K562 (cell line): ENCODE data around the gene TPD52L2. TPM values are rescaled to one million over a fixed set of nuclear protein-coding genes. Genes with fewer than 3 reads are reported as not detected.

Experiments used
- ATAC-seq: fragments of 200-7000 bp; cut with Tn5 transposase; 3 replicates; pipeline ENCODE4 v1.9.1; 2020; ENCODE audit warnings: moderate library complexity
- BruUV-seq: library from RNA; stranded (reverse); fragments of 400-500 nt; replicated peaks from 2 replicates; lab custom pipeline; 2021; lab: Mats Ljungman, UMichigan
- CTCF ChIA-PET: fragments of 300-600 bp; formaldehyde crosslinking; extraction: SDS; loops from one replicate; lab custom pipeline; 2021; ENCODE audit warnings: low intra/inter-chr PET ratio; lab: Yijun Ruan, JAX
- POLR2A ChIA-PET: fragments of 300-600, 350-650 bp; sonication (Branson Sonifier 250); formaldehyde crosslinking; extraction: SDS; loops from one replicate; lab custom pipeline; 2021; ENCODE audit warnings: antibody characterized with exemption, inconsistent platforms; lab: Yijun Ruan, JAX
- DNase-seq, 4 experiments: peaks; one replicate each; pipeline versions ENCODE4 v3.0.0 to v3.0.0-alpha.2; 2011 to 2018; ENCODE audit warnings: low spot score in 3 of 4, mixed read lengths in 3 of 4; ENCODE audit errors: extremely low read depth in 1 of 4
- FAIRE-seq: peaks from 2 replicates; lab custom pipeline; 2011; peaks lifted over from hg19 to GRCh38; lab: Jason Lieb, UNC
- H2AFZ ChIP-seq: 2 replicates; pipeline ENCODE4 v1.6.0; 2011; ENCODE audit warnings: low read depth, low read length, control low read depth, inconsistent platforms
- H3K27ac ChIP-seq: fragments of 200-600 bp; 3 replicates; pipeline ENCODE4 v1.8.0; 2011; ENCODE audit warnings: low read depth, mild to moderate bottlenecking, control low read depth, inconsistent platforms, low read length, moderate library complexity, mixed read lengths; ENCODE audit errors: extremely low read depth
- H3K27me3 ChIP-seq, 2 experiments: fragments of 300-600 bp in 1 of 2; 2 replicates in 1 of 2; 3 replicates in 1 of 2; pipeline versions ENCODE4 v1.6.0 to v1.8.0; 2011; ENCODE audit warnings: inconsistent platforms in 2 of 2, low read length in 2 of 2, mild to moderate bottlenecking in 1 of 2, mixed read lengths in 1 of 2, moderate library complexity in 1 of 2; ENCODE audit not compliant: control insufficient read depth in 2 of 2, insufficient read depth in 2 of 2
- H3K36me3 ChIP-seq: fragments of 300-600 bp; 3 replicates; pipeline ENCODE4 v1.8.0; 2011; ENCODE audit warnings: mild to moderate bottlenecking, low read length, inconsistent platforms; ENCODE audit not compliant: control insufficient read depth, insufficient read depth
- H3K4me1 ChIP-seq, 2 experiments: fragments of 200-600 bp in 1 of 2; replicated peaks in 1 of 2; 2 replicates in 1 of 2; 3 replicates in 1 of 2; pipeline versions ENCODE4 v1.5.1 to v1.8.0; 2011; ENCODE audit warnings: inconsistent platforms in 2 of 2, low read length in 2 of 2, mild to moderate bottlenecking in 1 of 2, mixed read lengths in 1 of 2, moderate library complexity in 1 of 2; ENCODE audit not compliant: control insufficient read depth in 2 of 2, insufficient read depth in 2 of 2
- H3K4me2 ChIP-seq: 2 replicates; pipeline ENCODE4 v1.6.1; 2011; ENCODE audit warnings: low read length, control low read depth, inconsistent platforms, mixed read lengths; ENCODE audit not compliant: insufficient read depth
- H3K4me3 ChIP-seq: fragments of 200-600 bp; sonication (generic), shearing (Covaris generic); 2 replicates; pipeline ENCODE4 v1.5.1; 2016; ENCODE audit warnings: control low read depth, inconsistent platforms
- H3K79me2 ChIP-seq: fragments of 200-600 bp; 3 replicates; pipeline ENCODE4 v1.8.0; 2011; ENCODE audit warnings: low read length, inconsistent platforms; ENCODE audit not compliant: control insufficient read depth, insufficient read depth
- H3K9ac ChIP-seq, 2 experiments: 2 replicates each; pipeline versions ENCODE4 v1.6.0 to v1.6.1; 2011; ENCODE audit warnings: low read depth in 2 of 2, low read length in 2 of 2, control low read depth in 1 of 2, inconsistent platforms in 1 of 2, mild to moderate bottlenecking in 1 of 2, mixed read lengths in 1 of 2; ENCODE audit not compliant: insufficient read depth in 1 of 2
- H3K9me1 ChIP-seq: one replicate; pipeline ENCODE4 v1.6.0; 2011; ENCODE audit warnings: inconsistent platforms, mild to moderate bottlenecking, low read length, moderate library complexity; ENCODE audit not compliant: control insufficient read depth, insufficient read depth
- H3K9me3 ChIP-seq: replicated peaks from 2 replicates; pipeline ENCODE4 v1.5.1; 2011; ENCODE audit warnings: low read depth, low read length, inconsistent platforms; ENCODE audit not compliant: control insufficient read depth, insufficient read depth
- H4K20me1 ChIP-seq: replicated peaks from 2 replicates; pipeline ENCODE4 v1.6.1; 2011; ENCODE audit warnings: low read length, inconsistent platforms, mixed read lengths; ENCODE audit not compliant: control insufficient read depth, insufficient read depth
- BRD4 ChIP-seq: fragments of 200-600 bp; sonication (generic); IDR thresholded peaks from 2 replicates; pipeline ENCODE4 v1.6.1; 2017; ENCODE audit warnings: inconsistent platforms
- CBFB ChIP-seq: sonication (generic); formaldehyde crosslinking; IDR thresholded peaks from 2 replicates; pipeline ENCODE4 v1.4.0; 2020; ENCODE audit warnings: mild to moderate bottlenecking, missing genetic modification reagents
- HDAC2 ChIP-seq: fragments of 450-650 bp; IDR thresholded peaks from 2 replicates; pipeline ENCODE4 v1.6.1; 2016; ENCODE audit warnings: mild to moderate bottlenecking
- HDAC3 ChIP-seq: fragments of 450-650 bp; IDR thresholded peaks from 2 replicates; pipeline ENCODE4 v1.6.1; 2018; ENCODE audit warnings: borderline replicate concordance, mild to moderate bottlenecking, moderate library complexity; ENCODE audit not compliant: partially characterized antibody
- KLF1 ChIP-seq: fragments of 450-650 bp; IDR thresholded peaks from 2 replicates; pipeline ENCODE4 v1.6.1; 2016; ENCODE audit warnings: missing genetic modification characterization, missing compliant biosample characterization
- KLF13 ChIP-seq: fragments of 450-650 bp; IDR thresholded peaks from 2 replicates; pipeline ENCODE4 v1.6.1; 2016; ENCODE audit warnings: missing genetic modification characterization, low read depth, mild to moderate bottlenecking, missing compliant biosample characterization, moderate library complexity, borderline replicate concordance
- MCM7 ChIP-seq, 2 experiments: fragments of 450-650 bp; IDR thresholded peaks; 2 replicates each; pipeline ENCODE4 v1.6.1; 2016 to 2018
- NBN ChIP-seq: fragments of 450-650 bp; IDR thresholded peaks from 2 replicates; pipeline ENCODE4 v1.6.1; 2016; ENCODE audit warnings: low read depth, mild to moderate bottlenecking
- NFE2L1 ChIP-seq: fragments of 450-650 bp; IDR thresholded peaks from 2 replicates; pipeline ENCODE4 v1.6.1; 2016; ENCODE audit warnings: missing genetic modification characterization, low read depth, mild to moderate bottlenecking, missing compliant biosample characterization, moderate library complexity, borderline replicate concordance
- PHB ChIP-seq: fragments of 250-450 bp; sonication (Bioruptor Pico); IDR thresholded peaks from 2 replicates; pipeline ENCODE4 v1.5.0; 2021
- PHF21A ChIP-seq: fragments of 450-650 bp; IDR thresholded peaks from 2 replicates; pipeline ENCODE4 v1.6.1; 2017; ENCODE audit warnings: low read depth, borderline replicate concordance
- RBM15 ChIP-seq: fragments of 200-400 bp; formaldehyde crosslinking; IDR thresholded peaks from 2 replicates; pipeline ENCODE4 v1.6.1; 2018; ENCODE audit warnings: mild to moderate bottlenecking, low read length, moderate library complexity; ENCODE audit not compliant: insufficient read depth
- RNF2 ChIP-seq: sonication (generic); IDR thresholded peaks from 2 replicates; pipeline ENCODE4 v1.6.1; 2016
- TAF7 ChIP-seq: fragments of 450-650 bp; IDR thresholded peaks from 2 replicates; pipeline ENCODE4 v1.6.1; 2016; ENCODE audit warnings: missing genetic modification characterization, missing compliant biosample characterization
- ZFX ChIP-seq: sonication (generic); formaldehyde crosslinking; IDR thresholded peaks from 2 replicates; pipeline ENCODE4 v1.8.0; 2022; ENCODE audit warnings: mild to moderate bottlenecking, missing genetic modification reagents, moderate library complexity
- WGBS: fragments of 100-300 bp; shearing (Covaris generic); methylation state at CpG from one replicate; pipeline ENCODE4 v1.1.6; 2016; ENCODE audit warnings: low coverage, mixed read lengths; ENCODE audit not compliant: insufficient coverage; ENCODE audit errors: missing lambda C conversion rate; 5-methylcytosine and 5-hydroxymethylcytosine counted together
- in situ Hi-C: fragments of 300-500 bp; cut with MboI; formaldehyde crosslinking; loops from 4 replicates; pipeline ENCODE4 v1.15.0; 2018; ENCODE audit warnings: inconsistent platforms, mixed read lengths
- intact Hi-C: fragments of 100-400 bp; cut with micrococcal nuclease; formaldehyde crosslinking; loops from 2 replicates; pipeline ENCODE4 v1.14.2; 2022
- polyA plus RNA-seq, 8 experiments: library from polyadenylated mRNA; depleted of rRNA in 4 of 8; stranded (reverse) in 5 of 8; unstranded in 3 of 8; fragments of >200 nt; fragmentation: Nextera tagmentation in 2 of 8; fragmentation: Illumina TruSeq in 1 of 8; extraction: Ambion mirVana in 2 of 8; extraction: Trizol in 1 of 8; gene quantifications; 2 replicates each; pipeline versions ENCODE4 v1.2.1 to v1.2.3, GENCODE V29; 2011 to 2014; ENCODE audit warnings: inconsistent platforms in 1 of 8, missing spikeins in 1 of 8
- total RNA-seq, 7 experiments: library from RNA; depleted of rRNA in 6 of 7; stranded (reverse); fragments of >200 nt in 6 of 7; fragmentation: Illumina TruSeq in 2 of 7; extraction: Trizol in 2 of 7; gene quantifications; 2 replicates each; pipeline versions ENCODE4 v1.2.1 to v1.2.3, GENCODE V29; 2011 to 2021; ENCODE audit warnings: low replicate concordance in 1 of 7
- TF ChIP-seq, protein P1 (sequence below): sonication (generic); formaldehyde crosslinking; IDR thresholded peaks from 2 replicates; pipeline ENCODE4 v1.8.1; 2022; ENCODE audit warnings: missing genetic modification reagents
- TF ChIP-seq, protein P2 (sequence below): fragments of 250-450 bp; sonication (Bioruptor Pico); IDR thresholded peaks from 2 replicates; pipeline ENCODE4 v1.9.0; 2021; ENCODE audit warnings: mild to moderate bottlenecking

The TPD52L2 gene
- total and polyA plus RNA-seq, 9 of the 15 experiments (the other 6 are each of a cell fraction or from before 2014, with no cell fraction given): 1.9 to 117 (median 74.6) TPM

DNA sequence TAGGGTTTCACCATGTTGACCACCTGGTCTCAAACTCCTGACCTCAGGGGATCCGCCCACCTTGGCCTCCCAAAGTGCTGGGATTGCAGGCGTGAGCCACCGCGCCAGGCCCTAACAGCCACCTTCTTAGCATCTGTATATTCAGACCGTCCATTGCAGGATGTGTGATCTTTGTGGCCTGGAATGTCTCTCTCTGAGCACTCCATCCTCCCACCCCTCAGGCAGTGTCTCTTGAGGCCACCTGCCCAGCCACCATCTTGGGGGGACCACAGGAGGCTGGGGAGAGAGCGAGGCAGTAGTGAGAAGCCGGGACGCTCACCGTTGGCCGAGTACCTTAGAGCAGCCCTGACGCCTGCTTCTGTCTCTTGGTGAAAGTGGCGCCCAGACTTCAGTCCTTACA lies 48.7 kb downstream of the TPD52L2 start:
- Histone ChIP-seq H3K36me3 (peaks cover 29% of the 10 kb centered on the region; the same call in 2 of the 3 replicates), H2AFZ (no peak overlapping the region), H3K4me1 (peaks cover 0 to 11% of the 10 kb centered on the region in 2 experiments; a peak in 2 of 5 replicates), H3K9me1 (no peaks in the 10 kb centered on the region), H4K20me1 (no peaks in the 10 kb centered on the region), H3K9ac (no peak overlapping the region), H3K27me3 (no peaks in the 10 kb centered on the region), H3K4me2 (no peak overlapping the region), H3K4me3 (no peak overlapping the region), H3K9me3 (peaks cover 5% of the 10 kb centered on the region; the same call in 1 of the 2 replicates), H3K79me2 (peaks cover 87% of the 10 kb centered on the region), H3K27ac (no peak overlapping the region)
- BruUV-seq: no TSS peak
- in situ Hi-C loops (no loop called here), intact Hi-C loops (no loop called here)
- DNase-seq: no peak
- TF ChIP-seq PHF21A: no peak
- no peak for TF ChIP-seq MCM7 (IDR thresholded peaks at IDR 0.05)
- TF ChIP-seq, protein P1, sequence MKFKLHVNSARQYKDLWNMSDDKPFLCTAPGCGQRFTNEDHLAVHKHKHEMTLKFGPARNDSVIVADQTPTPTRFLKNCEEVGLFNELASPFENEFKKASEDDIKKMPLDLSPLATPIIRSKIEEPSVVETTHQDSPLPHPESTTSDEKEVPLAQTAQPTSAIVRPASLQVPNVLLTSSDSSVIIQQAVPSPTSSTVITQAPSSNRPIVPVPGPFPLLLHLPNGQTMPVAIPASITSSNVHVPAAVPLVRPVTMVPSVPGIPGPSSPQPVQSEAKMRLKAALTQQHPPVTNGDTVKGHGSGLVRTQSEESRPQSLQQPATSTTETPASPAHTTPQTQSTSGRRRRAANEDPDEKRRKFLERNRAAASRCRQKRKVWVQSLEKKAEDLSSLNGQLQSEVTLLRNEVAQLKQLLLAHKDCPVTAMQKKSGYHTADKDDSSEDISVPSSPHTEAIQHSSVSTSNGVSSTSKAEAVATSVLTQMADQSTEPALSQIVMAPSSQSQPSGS (CRISPR knock-in tag): no peak
- TF ChIP-seq KLF1 (tag): no peak
- TF ChIP-seq NBN: no peak
- TF ChIP-seq TAF7 (tag): no peak
- TF ChIP-seq HDAC2: no peak
- TF ChIP-seq KLF13 (tag): no peak
- TF ChIP-seq RBM15: no peak
- no peak for TF ChIP-seq HDAC3
- TF ChIP-seq, protein P2, sequence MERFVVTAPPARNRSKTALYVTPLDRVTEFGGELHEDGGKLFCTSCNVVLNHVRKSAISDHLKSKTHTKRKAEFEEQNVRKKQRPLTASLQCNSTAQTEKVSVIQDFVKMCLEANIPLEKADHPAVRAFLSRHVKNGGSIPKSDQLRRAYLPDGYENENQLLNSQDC (CRISPR knock-in tag): no peak
- TF ChIP-seq ZFX (CRISPR knock-in tag): no peak
- no peak for TF ChIP-seq BRD4
- TF ChIP-seq PHB (CRISPR knock-in tag): no peak
- TF ChIP-seq RNF2: no peak
- no peak for TF ChIP-seq CBFB
- TF ChIP-seq NFE2L1 (tag): no peak
- FAIRE-seq: no peak
- no peak for ATAC-seq
- WGBS: 99% methylated on average over 12 of the region's 12 CpGs
- CTCF ChIA-PET: no interaction called here
- POLR2A ChIA-PET: no interaction called here
